ENCODE results near the gene ZNF846.

DNA sequence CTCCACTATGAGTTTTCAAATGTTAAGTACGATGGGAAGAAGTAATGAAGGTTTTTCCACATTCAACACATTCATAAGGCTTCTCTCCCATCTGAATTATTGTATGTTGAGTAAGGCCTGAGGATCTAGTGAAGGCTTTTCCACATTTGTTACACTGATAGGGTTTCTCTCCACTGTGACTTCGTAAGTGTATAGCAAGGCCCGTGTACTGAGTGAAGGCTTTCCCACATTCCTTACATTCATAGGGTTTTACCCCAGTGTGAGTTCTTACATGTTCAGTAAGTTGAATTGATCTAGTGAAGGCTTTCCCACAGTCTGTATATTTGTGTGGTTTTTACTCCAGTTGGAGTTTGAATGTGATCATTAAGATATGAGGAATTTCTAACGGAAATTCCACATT lies 44.4 kb downstream of the ZNF846 start:
- TF ChIP-seq, protein P1, sequence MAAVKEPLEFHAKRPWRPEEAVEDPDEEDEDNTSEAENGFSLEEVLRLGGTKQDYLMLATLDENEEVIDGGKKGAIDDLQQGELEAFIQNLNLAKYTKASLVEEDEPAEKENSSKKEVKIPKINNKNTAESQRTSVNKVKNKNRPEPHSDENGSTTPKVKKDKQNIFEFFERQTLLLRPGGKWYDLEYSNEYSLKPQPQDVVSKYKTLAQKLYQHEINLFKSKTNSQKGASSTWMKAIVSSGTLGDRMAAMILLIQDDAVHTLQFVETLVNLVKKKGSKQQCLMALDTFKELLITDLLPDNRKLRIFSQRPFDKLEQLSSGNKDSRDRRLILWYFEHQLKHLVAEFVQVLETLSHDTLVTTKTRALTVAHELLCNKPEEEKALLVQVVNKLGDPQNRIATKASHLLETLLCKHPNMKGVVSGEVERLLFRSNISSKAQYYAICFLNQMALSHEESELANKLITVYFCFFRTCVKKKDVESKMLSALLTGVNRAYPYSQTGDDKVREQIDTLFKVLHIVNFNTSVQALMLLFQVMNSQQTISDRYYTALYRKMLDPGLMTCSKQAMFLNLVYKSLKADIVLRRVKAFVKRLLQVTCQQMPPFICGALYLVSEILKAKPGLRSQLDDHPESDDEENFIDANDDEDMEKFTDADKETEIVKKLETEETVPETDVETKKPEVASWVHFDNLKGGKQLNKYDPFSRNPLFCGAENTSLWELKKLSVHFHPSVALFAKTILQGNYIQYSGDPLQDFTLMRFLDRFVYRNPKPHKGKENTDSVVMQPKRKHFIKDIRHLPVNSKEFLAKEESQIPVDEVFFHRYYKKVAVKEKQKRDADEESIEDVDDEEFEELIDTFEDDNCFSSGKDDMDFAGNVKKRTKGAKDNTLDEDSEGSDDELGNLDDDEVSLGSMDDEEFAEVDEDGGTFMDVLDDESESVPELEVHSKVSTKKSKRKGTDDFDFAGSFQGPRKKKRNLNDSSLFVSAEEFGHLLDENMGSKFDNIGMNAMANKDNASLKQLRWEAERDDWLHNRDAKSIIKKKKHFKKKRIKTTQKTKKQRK (IDR thresholded peaks at IDR 0.05; ENCODE audit: low read depth, low read length): no peak
- TF ChIP-seq POLR2A (IDR thresholded peaks at IDR 0.05; ENCODE audit: low read depth, low read length) (no peak), CBX3 (IDR thresholded peaks at IDR 0.05; ENCODE audit: borderline replicate concordance, low read depth) (no peak), NBN (IDR thresholded peaks at IDR 0.05) (no peak), YY1 (IDR thresholded peaks at IDR 0.05; ENCODE audit: low read depth, low read length) (no peak)
- TF ChIP-seq, protein P2, sequence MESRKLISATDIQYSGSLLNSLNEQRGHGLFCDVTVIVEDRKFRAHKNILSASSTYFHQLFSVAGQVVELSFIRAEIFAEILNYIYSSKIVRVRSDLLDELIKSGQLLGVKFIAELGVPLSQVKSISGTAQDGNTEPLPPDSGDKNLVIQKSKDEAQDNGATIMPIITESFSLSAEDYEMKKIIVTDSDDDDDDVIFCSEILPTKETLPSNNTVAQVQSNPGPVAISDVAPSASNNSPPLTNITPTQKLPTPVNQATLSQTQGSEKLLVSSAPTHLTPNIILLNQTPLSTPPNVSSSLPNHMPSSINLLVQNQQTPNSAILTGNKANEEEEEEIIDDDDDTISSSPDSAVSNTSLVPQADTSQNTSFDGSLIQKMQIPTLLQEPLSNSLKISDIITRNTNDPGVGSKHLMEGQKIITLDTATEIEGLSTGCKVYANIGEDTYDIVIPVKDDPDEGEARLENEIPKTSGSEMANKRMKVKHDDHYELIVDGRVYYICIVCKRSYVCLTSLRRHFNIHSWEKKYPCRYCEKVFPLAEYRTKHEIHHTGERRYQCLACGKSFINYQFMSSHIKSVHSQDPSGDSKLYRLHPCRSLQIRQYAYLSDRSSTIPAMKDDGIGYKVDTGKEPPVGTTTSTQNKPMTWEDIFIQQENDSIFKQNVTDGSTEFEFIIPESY (IDR thresholded peaks at IDR 0.05): no peak
- TF ChIP-seq, protein P3, sequence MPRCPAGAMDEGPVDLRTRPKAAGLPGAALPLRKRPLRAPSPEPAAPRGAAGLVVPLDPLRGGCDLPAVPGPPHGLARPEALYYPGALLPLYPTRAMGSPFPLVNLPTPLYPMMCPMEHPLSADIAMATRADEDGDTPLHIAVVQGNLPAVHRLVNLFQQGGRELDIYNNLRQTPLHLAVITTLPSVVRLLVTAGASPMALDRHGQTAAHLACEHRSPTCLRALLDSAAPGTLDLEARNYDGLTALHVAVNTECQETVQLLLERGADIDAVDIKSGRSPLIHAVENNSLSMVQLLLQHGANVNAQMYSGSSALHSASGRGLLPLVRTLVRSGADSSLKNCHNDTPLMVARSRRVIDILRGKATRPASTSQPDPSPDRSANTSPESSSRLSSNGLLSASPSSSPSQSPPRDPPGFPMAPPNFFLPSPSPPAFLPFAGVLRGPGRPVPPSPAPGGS (IDR thresholded peaks at IDR 0.05; ENCODE audit: borderline replicate concordance, insufficient read depth, low read depth, low read length, poor library complexity, severe bottlenecking): no peak

Measured in GM12878 (cell line).